GM12878 (cell line): ENCODE results near the gene MEI1.

Experiments
- CEBPB ChIP-seq, 2 experiments: fragments of 150-350 bp in 1 of 2; IDR thresholded peaks; 2 replicates each; pipeline ENCODE4 v1.6.1; 2012 to 2014; ENCODE audit warnings: low read depth in 2 of 2, low read length in 2 of 2, borderline replicate concordance in 1 of 2, inconsistent platforms in 1 of 2
- CHD2 ChIP-seq: IDR thresholded peaks from 2 replicates; pipeline ENCODE4 v1.6.1; 2011; ENCODE audit warnings: low read depth, low read length, improper control_type of control experiment, borderline replicate concordance
- CTCF ChIP-seq, 3 experiments: IDR thresholded peaks in 2 of 3; conservative IDR thresholded peaks in 1 of 3; 2 replicates each; pipeline ENCODE4 v1.5.1; 2011; ENCODE audit warnings: low read depth in 3 of 3, low read length in 3 of 3, mild to moderate bottlenecking in 3 of 3, control low read depth in 2 of 3, moderate library complexity in 2 of 3, inconsistent platforms in 1 of 3, mixed read lengths in 1 of 3; ENCODE audit not compliant: control insufficient read depth in 2 of 3, insufficient read depth in 1 of 3; ENCODE audit errors: extremely low read depth in 1 of 3

- TF ChIP-seq CTCF (IDR thresholded peaks at IDR 0.05 in 2 of 3, conservative IDR thresholded peaks at IDR 0.05 in 1 of 3; ENCODE audit: control insufficient read depth in 2 of 3, extremely low read depth in 1 of 3, insufficient read depth in 1 of 3, low read depth in 3 of 3, low read length in 3 of 3) (no peak), CEBPB (IDR thresholded peaks at IDR 0.05; ENCODE audit: borderline replicate concordance in 1 of 2, low read depth in 2 of 2, low read length in 2 of 2) (no peak), CHD2 (no peak)
These were observed 124.5 kb downstream of the MEI1 start for GRCh38 chr22:41823797-41824196.
